Left lobe of liver (tissue), 2 donors: ENCODE results near the gene SLC25A19. TPM values are rescaled to one million over a fixed set of nuclear protein-coding genes. Genes with fewer than 3 reads are reported as not detected.
"Not testable (repeated sequence)": the region's sequence is repeated elsewhere in the genome, so short reads cannot be mapped to it uniquely, and the experiment has no call there.

ENCODE experiments used
- ATAC-seq: fragments of 200-7000 bp; cut with Tn5 transposase; one replicate; pipeline ENCODE4 v1.9.1; 2020; ENCODE audit warnings: mild to moderate bottlenecking, moderate library complexity
- DNase-seq: peaks from one replicate; pipeline ENCODE4 v3.0.0-alpha.2; 2020; ENCODE audit warnings: low spot score
- total RNA-seq: library from RNA; stranded (reverse); gene quantifications from one replicate; pipeline ENCODE4 v1.2.1, GENCODE V29; 2021
- donor health status: DM: no; HTN: no; CAD: no; lungs with moderate emphysema.
- donor health status: DM: no; HTN: yes; CAD: no.

The SLC25A19 gene
- total RNA-seq, 1 donor from 2014 or later = 3.6 TPM

- ATAC-seq (no peak), DNase-seq (no peak)
These were observed 12.4 kb upstream of the SLC25A19 start for GRCh38 chr17:75301502-75302206.

GRCh38 chr17:75301049-75301448 lies 11.8 kb upstream of the SLC25A19 start:
- DNase-seq = no peak
- no peak for ATAC-seq

- DNase-seq = no peak
- no peak for ATAC-seq
These were observed 11.0 kb upstream of the SLC25A19 start for GRCh38 chr17:75300280-75300679.

GRCh38 chr17:75295201-75296158 lies 6.2 kb upstream of the SLC25A19 start:
- ATAC-seq = peak; percentile 39
- no peak for DNase-seq

- DNase-seq, ATAC-seq: not testable (repeated sequence)
These were observed 3.7 kb upstream of the SLC25A19 start for GRCh38 chr17:75292810-75293448.

- ATAC-seq (peak; percentile 55), DNase-seq (peak; percentile 72)
These were observed 652 bp upstream of the SLC25A19 start for GRCh38 chr17:75289832-75290337.

- DNase-seq (no peak), ATAC-seq (peak; percentile 67)
These were observed 491 bp downstream of the SLC25A19 start for GRCh38 chr17:75288770-75289114.

GRCh38 chr17:75288359-75288758 lies 874 bp downstream of the SLC25A19 start:
- no peak for DNase-seq
- no peak for ATAC-seq

- no peak for ATAC-seq
- no peak for DNase-seq
These were observed 2.0 kb downstream of the SLC25A19 start for GRCh38 chr17:75287221-75287620.

GRCh38 chr17:75285123-75285522 lies 4.1 kb downstream of the SLC25A19 start:
- DNase-seq (no peak), ATAC-seq (no peak)

GRCh38 chr17:75280189-75280588 lies 9.0 kb downstream of the SLC25A19 start:
- not testable (repeated sequence) for DNase-seq, ATAC-seq

- ATAC-seq = no peak
- no peak for DNase-seq
These were observed 11.6 kb downstream of the SLC25A19 start for GRCh38 chr17:75277664-75278071.

- ATAC-seq = no peak
- DNase-seq = no peak
These were observed 15.1 kb downstream of the SLC25A19 start for GRCh38 chr17:75273977-75274708.

- no peak for DNase-seq
- no peak for ATAC-seq
These were observed 16.4 kb downstream of the SLC25A19 start for GRCh38 chr17:75272848-75273184.

GRCh38 chr17:75271955-75272847 lies 17.0 kb downstream of the SLC25A19 start:
- DNase-seq (peak; percentile 51), ATAC-seq (no peak)

- ATAC-seq = peak; percentile 88
- peak; percentile 83 for DNase-seq
These were observed 17.8 kb downstream of the SLC25A19 start for GRCh38 chr17:75271233-75271954.

- no peak for DNase-seq
These were observed 18.3 kb downstream of the SLC25A19 start, which contains the start of gene MIF4GD for GRCh38 chr17:75270966-75271232. Gene MIF4GD, minus strand, starts transcription at chr17:75271231. Its CDS starts 1,036 bp downstream, at chr17:75270195.

GRCh38 chr17:75270218-75270965 lies 18.8 kb downstream of the SLC25A19 start:
- peak; percentile 76 for DNase-seq
- ATAC-seq = peak; percentile 61

More at GRCh38 chr17:75270966-75271232, 18.3 kb downstream of the SLC25A19 start, which contains the start of gene MIF4GD:
- no peak for ATAC-seq
